A673 (cell line): ENCODE results near the gene NSMCE4A. TPM values are rescaled to one million over a fixed set of nuclear protein-coding genes. Genes with fewer than 3 reads are reported as not detected.
"Not testable (repeated sequence)": the region's sequence is repeated elsewhere in the genome, so short reads cannot be mapped to it uniquely, and the experiment has no call there.

ENCODE experiments used
- Bru-seq: library from RNA; stranded (reverse); fragments of 400-500 nt; gene quantifications from one replicate; lab custom pipeline; 2021; lab: Mats Ljungman, UMichigan
- BruChase-seq, 2 experiments: library from RNA; stranded (reverse); fragments of 400-500 nt; gene quantifications; one replicate each; lab custom pipeline; 2021; lab: Mats Ljungman, UMichigan
- BruUV-seq: library from RNA; stranded (reverse); fragments of 400-500 nt; replicated peaks from 2 replicates; lab custom pipeline; 2021; lab: Mats Ljungman, UMichigan
- CTCF ChIA-PET: fragments of 300-600 bp; sonication (Branson Sonifier 250); formaldehyde crosslinking; loops from one replicate; lab custom pipeline; 2022; ENCODE audit warnings: antibody characterized with exemption; lab: Charles Lee
- POLR2A ChIA-PET: fragments of 300-600 bp; sonication (Branson Sonifier 250); formaldehyde crosslinking; loops from one replicate; lab custom pipeline; 2022; ENCODE audit warnings: antibody characterized with exemption; ENCODE audit not compliant: low non-redundant PET; lab: Charles Lee
- DNase-seq: peaks from one replicate; pipeline ENCODE4 v3.0.0-alpha.2; 2015; ENCODE audit warnings: low spot score
- H3K27ac ChIP-seq: fragments of 200-600 bp; sonication (generic); 2 replicates; pipeline ENCODE4 v1.5.1; 2016; ENCODE audit warnings: mixed run types, low read depth, mild to moderate bottlenecking, mixed read lengths, antibody characterized with exemption, low read length; ENCODE audit not compliant: poor library complexity, severe bottlenecking
- H3K27me3 ChIP-seq: fragments of 200-600 bp; sonication (generic); replicated peaks from 2 replicates; pipeline ENCODE4 v1.6.1; 2017; ENCODE audit warnings: mixed run types, low read depth, mild to moderate bottlenecking, mixed read lengths, antibody characterized with exemption, low read length; ENCODE audit not compliant: insufficient read depth, poor library complexity
- H3K36me3 ChIP-seq: fragments of 200-600 bp; sonication (generic); 2 replicates; pipeline ENCODE4 v1.6.1; 2016; ENCODE audit warnings: mixed run types, mild to moderate bottlenecking, mixed read lengths, antibody characterized with exemption, low read length; ENCODE audit not compliant: insufficient read depth, poor library complexity, severe bottlenecking
- H3K4me1 ChIP-seq: fragments of 200-600 bp; sonication (generic); 2 replicates; pipeline ENCODE4 v1.6.1; 2017; ENCODE audit warnings: mixed run types, mild to moderate bottlenecking, mixed read lengths, antibody characterized with exemption, low read length; ENCODE audit not compliant: insufficient read depth, poor library complexity, severe bottlenecking
- H3K4me3 ChIP-seq: fragments of 200-600 bp; sonication (generic); 2 replicates; pipeline ENCODE4 v1.5.1; 2016; ENCODE audit warnings: low read depth, mixed run types, mild to moderate bottlenecking, mixed read lengths, low read length; ENCODE audit not compliant: poor library complexity, severe bottlenecking
- H3K9me3 ChIP-seq: fragments of 200-600 bp; sonication (generic); 2 replicates; pipeline ENCODE4 v1.6.1; 2016; ENCODE audit warnings: mixed run types, low read depth, mild to moderate bottlenecking, mixed read lengths, antibody characterized with exemption, low read length; ENCODE audit not compliant: poor library complexity, severe bottlenecking
- EZH2 ChIP-seq: fragments of 200-600 bp; sonication (generic); IDR thresholded peaks from 2 replicates; pipeline ENCODE4 v1.6.1; 2017; ENCODE audit warnings: borderline replicate concordance, low read depth, mild to moderate bottlenecking, mixed read lengths, antibody characterized with exemption, low read length; ENCODE audit not compliant: poor library complexity, severe bottlenecking
- intact Hi-C: fragments of 100-400 bp; cut with micrococcal nuclease; formaldehyde crosslinking; loops from one replicate; pipeline ENCODE4 v1.10.0; 2022; ENCODE audit not compliant: unreplicated experiment
- long read RNA-seq: library from polyadenylated mRNA; stranded (forward); transcript quantifications from one replicate; pipeline ENCODE4 v2.0.0, GENCODE V29; 2022
- total RNA-seq: library from RNA; stranded (reverse); gene quantifications from 2 replicates; pipeline ENCODE4 v1.2.3, GENCODE V29; 2021
- TF ChIP-seq, protein P1 (sequence below): fragments of 300-800, 200-600 bp; sonication (generic); conservative IDR thresholded peaks from 2 replicates; pipeline ENCODE4 v1.5.1; 2017; ENCODE audit warnings: low read depth, mild to moderate bottlenecking, antibody characterized with exemption, low read length, moderate library complexity, mixed read lengths

NSMCE4A gene, protein sequence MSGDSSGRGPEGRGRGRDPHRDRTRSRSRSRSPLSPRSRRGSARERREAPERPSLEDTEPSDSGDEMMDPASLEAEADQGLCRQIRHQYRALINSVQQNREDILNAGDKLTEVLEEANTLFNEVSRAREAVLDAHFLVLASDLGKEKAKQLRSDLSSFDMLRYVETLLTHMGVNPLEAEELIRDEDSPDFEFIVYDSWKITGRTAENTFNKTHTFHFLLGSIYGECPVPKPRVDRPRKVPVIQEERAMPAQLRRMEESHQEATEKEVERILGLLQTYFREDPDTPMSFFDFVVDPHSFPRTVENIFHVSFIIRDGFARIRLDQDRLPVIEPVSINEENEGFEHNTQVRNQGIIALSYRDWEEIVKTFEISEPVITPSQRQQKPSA
- total RNA-seq, result 67.2 and 71.7 TPM in 2 replicates
- percentile 87 among the genes with signal in this experiment for Bru-seq, nascent RNA
- BruChase-seq, experiment 1, labeled RNA remaining after a 2-hour chase, result percentile 87 among the genes with signal in this experiment
- percentile 78 among the genes with signal in this experiment for BruChase-seq, experiment 2, labeled RNA remaining after a 6-hour chase
- long read RNA-seq, transcript NSMCE4A-202 (11 exons, 1,394 nt), result major isoform, 149 of 188 reads
- long read RNA-seq, partial matches to known transcripts, result 17 of 188 reads
- long read RNA-seq, other reads (novel, unspliced or antisense), result 21 of 188 reads

DNA sequence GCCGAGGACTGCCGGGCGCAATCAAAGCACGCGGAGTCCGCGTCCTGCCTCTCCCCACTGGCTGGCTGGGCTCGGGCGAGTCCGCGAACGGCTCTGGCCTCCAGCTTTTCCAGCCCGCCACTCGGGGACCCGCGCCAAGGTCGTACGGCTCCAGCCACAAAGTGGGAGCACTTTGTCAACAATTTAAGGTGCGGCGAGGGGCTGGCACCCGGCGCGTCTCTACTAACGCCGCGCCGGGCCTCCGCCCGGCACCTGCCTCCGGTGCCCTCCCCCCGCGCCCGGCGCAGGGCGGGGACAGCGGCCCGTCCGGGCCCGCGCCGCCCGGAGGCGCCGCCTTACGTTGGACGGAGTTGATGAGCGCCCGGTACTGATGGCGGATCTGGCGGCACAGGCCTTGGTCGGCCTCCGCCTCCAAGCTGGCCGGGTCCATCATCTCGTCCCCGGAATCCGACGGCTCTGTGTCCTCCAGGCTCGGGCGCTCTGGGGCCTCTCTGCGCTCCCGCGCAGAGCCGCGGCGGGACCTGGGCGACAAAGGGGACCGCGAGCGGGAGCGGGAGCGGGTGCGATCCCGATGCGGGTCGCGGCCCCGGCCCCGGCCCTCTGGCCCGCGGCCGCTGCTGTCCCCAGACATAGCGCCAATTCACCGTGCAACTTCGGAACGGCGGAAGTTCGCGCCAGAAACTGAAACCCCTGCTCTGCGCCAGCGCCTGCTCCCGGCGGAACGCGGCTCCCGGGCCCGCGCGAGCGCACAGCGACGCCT lies at the start of gene NSMCE4A:
Gene NSMCE4A (minus strand): TSS at position 683 of the 760 bp plus-strand sequence. CDS start 52 bp downstream, at position 631.
- BruUV-seq, result no TSS peak
- peaks cover 16% of the 10 kb centered on the region for H3K36me3 ChIP-seq
- H3K4me3 ChIP-seq, result peak within 1 kb of the TSS; percentile 98
- POLR2A ChIA-PET, result no interaction called here
- CTCF ChIA-PET, result interaction anchor here (0.6 to 1.1 kb wide), 3 partner anchors 42 to 911 kb away, joined by 3 to 7 read pairs (median 5); no protein-coding TSS in a partner anchor
- peaks cover 12% of the 10 kb centered on the region for H3K9me3 ChIP-seq
- peak within 1 kb of the TSS; percentile 95 for H3K27ac ChIP-seq
- DNase-seq, result peak; percentile 91
- intact Hi-C loops, result no loop called here
- H3K4me1 ChIP-seq, result peaks cover 6% of the 10 kb centered on the region
- TF ChIP-seq, protein P1, sequence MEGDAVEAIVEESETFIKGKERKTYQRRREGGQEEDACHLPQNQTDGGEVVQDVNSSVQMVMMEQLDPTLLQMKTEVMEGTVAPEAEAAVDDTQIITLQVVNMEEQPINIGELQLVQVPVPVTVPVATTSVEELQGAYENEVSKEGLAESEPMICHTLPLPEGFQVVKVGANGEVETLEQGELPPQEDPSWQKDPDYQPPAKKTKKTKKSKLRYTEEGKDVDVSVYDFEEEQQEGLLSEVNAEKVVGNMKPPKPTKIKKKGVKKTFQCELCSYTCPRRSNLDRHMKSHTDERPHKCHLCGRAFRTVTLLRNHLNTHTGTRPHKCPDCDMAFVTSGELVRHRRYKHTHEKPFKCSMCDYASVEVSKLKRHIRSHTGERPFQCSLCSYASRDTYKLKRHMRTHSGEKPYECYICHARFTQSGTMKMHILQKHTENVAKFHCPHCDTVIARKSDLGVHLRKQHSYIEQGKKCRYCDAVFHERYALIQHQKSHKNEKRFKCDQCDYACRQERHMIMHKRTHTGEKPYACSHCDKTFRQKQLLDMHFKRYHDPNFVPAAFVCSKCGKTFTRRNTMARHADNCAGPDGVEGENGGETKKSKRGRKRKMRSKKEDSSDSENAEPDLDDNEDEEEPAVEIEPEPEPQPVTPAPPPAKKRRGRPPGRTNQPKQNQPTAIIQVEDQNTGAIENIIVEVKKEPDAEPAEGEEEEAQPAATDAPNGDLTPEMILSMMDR, result peak; percentile 66
- TF ChIP-seq EZH2, result no peak
- H3K27me3 ChIP-seq, result no peaks in the 10 kb centered on the region

DNA sequence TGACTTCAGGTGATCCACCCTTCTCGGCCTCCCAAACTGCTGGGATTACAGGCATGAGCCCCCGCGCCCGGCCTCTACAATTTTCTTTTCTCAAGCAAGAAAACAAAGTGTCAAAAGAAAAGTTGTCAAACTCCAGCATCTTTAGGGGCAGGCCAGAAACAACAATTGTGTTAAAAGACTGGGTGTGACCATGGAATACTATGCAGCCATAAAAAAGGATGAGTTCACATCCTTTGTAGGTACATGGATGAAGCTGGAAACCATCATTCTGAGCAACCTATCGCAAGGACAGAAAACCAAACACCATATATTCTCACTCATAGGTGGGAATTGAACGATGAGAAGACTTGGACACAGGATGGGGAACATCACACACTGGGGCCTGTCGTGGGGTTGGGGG lies 48.2 kb upstream of the NSMCE4A start:
- H3K9me3 ChIP-seq, CTCF ChIA-PET, DNase-seq, H3K27ac ChIP-seq, H3K4me1 ChIP-seq, BruUV-seq, intact Hi-C loops, H3K4me3 ChIP-seq, H3K36me3 ChIP-seq, POLR2A ChIA-PET, H3K27me3 ChIP-seq: not testable (repeated sequence)

DNA sequence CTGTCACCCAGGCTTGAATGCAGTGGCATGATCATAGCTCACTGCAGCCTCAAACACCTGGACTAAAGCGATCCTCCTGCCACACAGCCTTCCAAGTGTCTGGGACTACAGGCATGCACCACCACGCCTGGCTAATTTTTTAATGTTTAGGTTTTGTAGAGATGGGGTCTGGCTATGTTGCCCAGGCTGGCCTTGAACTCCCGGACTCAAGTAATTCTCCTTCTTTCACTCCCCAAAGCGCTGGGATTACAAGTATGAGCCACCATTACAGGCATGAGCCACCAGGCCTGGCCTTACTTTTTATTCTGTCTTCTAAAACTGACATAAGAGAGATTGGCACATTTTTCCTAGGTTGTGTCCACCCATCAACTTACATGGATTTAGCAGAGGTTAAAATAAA lies 47.3 kb upstream of the NSMCE4A start:
- BruUV-seq, result no TSS peak
- TF ChIP-seq, protein P1, result no peak
- no peak for TF ChIP-seq EZH2
- intact Hi-C loops, result no loop called here
- Histone ChIP-seq H3K27me3 (no peaks in the 10 kb centered on the region), H3K9me3 (no peaks in the 10 kb centered on the region), H3K4me1 (no peaks in the 10 kb centered on the region), H3K27ac (no peak overlapping the region), H3K4me3 (no peak overlapping the region), H3K36me3 (no peaks in the 10 kb centered on the region)
- POLR2A ChIA-PET, result no interaction called here
- DNase-seq, result no peak
- CTCF ChIA-PET, result no interaction called here
